Activated CD8-positive, alpha-beta memory T cell treated with anti-CD3 and anti-CD28 coated beads, Interleukin-2, amount 50 U/mL, for 1 hour (primary cell): Measurements from ENCODE around the gene JAM3.

Experiments used
- DNase-seq: peaks from one replicate; pipeline ENCODE4 v3.0.0-alpha.2; 2020; ENCODE audit errors: extremely low read depth

JAM3 gene

GRCh38 chr11:134068829-134069425 lies at the start of gene JAM3:
TSS of gene JAM3 (plus strand) at chr11:134069072. CDS start at chr11:134069084, 12 bp downstream.
- peak; percentile 94 for DNase-seq

DNA sequence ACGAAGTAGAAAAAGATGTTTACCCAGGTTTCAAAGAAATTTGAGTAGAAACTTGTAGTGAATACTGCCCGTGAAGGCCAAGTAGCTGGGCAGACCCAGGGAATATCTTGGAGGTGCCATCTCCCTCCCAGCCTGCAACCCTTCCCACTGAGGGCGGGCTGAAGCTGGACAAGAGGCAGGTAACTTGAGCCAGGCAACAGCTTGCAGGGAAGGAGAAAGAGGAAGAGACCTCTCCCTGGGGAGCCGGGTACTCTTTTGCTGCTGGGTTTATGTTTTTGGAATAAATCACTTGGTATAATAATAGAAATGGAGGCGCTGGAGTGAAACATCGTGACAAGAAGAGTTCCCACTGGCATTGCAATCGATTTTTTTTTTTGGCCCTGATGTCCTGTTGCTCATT lies 49.4 kb upstream of the JAM3 start:
- no peak for DNase-seq

DNA sequence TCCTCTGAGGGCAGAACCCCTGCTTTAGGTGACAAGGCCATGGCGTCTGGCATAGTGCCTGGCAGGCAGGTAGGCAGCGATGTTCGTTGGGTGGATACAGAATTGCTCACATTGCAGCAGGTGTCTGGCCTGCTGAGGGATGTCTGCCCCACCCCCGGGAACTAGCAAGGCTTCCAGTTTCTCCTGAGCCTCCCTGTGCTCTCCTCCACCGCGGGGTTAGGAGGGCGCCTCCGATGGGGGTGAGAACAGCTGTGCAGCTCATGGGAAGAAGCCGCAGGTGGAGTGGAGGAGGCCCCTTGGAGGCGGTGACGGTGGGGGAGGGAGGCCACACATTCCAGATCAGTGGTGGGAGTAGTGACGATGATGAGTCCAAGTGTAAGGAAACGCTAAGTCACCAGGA lies 48.3 kb upstream of the JAM3 start:
- DNase-seq: no peak

DNA sequence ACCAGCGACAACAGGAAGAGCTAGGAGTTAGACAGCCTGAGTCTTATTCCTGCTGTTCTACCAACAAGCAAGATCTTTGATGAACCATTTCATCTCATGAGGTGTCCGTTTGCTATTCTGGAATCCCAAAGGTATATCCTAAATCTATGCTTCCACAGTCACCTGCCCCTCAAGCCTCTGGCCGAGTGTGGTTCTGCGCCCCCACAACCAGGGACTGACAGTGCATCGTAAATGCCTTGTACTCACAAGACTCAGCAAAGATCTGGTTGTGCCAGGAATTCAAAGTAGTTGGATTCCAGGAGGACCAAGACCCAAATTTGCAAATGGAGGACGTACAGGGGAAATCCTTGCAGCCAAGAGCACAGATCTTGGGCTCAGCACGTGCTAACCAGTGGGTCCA lies 47.5 kb upstream of the JAM3 start:
- DNase-seq: no peak

GRCh38 chr11:134022748-134023147 lies 46.1 kb upstream of the JAM3 start:
- DNase-seq: no peak

DNA sequence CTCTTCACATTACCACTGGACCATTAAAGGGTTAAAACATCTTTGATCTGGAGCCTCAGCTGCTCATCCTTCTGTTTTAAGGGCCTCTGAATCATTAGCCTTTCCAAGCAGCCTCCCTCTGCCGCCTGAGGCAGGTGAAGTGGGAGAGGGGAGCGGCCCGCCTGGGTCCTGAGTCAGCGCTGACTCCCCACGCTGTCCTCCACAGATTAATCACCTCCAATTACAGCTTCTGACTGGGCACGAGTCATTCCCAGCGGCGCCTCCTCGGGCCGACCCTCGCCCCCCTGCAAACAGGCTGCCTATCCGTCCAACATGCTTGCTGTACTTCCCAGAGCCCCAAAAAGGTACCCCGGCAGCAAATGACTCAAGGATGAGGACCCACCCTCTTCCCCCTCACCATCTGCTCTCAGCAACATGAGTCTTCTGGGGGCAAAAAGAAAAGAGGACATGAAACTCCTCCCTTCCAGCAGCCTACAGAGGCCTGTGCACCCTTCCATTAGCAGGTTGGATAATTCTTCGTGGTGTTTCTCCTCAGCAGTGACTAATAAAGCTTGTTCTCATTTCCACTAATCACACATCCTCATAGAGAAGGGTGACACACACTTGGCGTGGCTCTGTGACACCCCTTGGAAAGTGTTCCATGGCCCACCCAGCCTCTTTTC lies 44.3 kb upstream of the JAM3 start:
- DNase-seq: no peak

GRCh38 chr11:134025082-134025429 lies 43.8 kb upstream of the JAM3 start:
- no peak for DNase-seq

DNA sequence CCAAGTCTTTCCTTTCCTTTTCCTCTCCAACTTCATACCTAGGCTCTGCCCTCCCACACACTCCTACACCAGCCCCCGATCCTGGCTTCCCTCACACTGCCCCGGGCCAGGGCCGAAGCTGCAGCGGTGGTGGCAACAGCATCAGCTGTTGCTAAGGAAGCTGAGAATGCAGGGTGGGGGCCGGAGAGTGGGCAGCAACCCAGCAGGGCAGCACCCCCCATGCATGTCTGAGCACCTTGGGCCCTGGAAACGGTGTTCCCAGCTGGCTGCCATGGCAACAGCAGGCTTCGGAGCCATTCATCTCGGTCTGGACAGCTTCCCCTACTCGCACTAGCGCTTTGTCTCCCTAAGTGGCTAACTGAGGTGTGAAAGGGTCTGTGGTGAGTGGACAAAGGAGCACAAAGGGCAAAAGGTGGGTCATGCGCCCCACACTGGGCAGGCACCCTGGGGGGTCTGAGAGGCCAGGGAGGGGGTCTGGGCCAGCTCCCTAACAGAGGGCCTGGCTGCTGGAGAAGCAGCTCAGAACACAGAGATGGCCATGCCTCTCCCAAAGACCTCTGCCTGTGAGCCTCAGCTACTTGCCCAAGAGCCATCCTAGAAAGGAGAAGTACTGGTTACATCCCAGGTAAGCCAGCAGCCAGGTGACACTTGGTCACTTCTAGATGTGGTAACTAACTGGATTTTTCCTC lies 42.1 kb upstream of the JAM3 start:
- DNase-seq: no peak

- peak; percentile 37 for DNase-seq
Measured at GRCh38 chr11:134027671-134028070, 41.2 kb upstream of the JAM3 start.

DNA sequence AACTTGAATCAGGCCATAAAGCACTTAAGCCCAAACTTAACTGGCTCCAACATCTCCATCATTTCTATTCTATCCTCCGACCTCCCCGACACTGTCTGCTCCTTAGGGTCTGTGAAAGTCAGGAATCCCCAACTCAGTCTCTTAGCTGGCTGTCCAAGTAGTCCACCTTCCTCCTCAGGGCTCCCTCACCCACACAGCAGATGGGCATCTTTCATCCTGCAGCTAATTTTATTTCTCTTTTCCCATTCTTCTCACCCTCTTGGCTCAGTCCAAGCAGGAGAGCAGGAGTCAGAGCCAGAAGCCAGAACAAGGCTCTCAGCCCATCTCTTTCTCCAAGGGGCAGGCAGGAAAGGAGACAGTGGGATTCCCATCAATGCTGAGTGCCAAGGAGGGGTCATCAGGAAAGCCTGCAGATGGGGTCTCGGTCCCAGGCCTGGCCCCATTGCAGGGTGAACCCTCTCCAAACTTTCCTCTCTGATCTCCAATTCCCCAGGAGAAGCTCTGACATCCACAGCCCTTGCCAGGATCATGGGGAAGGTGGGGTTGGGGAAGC lies 40.4 kb upstream of the JAM3 start:
- no peak for DNase-seq

DNA sequence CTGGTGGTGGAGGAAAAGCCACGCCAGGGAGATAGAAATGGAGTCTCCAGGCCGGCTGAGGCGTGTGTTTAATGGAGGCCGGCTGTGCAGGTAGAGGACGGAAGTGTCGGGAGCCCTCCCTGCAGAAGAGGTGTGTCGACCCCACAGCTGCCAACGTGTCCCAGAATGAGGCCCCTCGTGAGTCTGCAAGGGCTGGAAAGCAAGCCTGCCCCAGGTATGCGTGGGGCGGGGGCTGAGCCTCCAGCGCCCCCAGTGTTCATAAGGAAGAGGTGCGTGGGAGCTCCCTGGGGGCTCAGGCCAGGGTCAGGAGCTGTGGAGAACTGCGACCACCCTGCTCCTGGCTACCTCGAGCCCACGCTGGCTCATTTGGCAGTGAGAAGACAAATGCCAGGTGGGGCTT lies 38.0 kb upstream of the JAM3 start:
- no peak for DNase-seq

DNA sequence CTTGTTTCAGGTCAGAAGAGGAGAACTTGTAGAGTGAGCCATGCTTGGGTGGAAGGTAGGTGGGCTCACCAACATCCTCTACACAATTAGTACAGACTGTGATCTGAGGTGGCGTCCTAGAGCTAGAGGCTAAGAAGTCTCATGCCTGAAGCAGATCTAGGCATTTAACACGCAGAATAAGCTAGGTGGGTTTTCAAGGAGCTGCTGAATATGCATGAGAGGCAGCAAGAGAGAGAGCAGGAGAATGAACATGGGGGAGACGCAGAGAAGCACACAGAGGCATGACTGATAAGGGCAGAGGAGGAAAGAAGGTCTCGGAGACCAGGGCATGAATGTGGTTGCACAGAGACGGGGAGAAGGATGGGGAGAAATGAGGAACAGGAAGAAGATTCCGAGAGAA lies 36.8 kb upstream of the JAM3 start:
- DNase-seq: no peak

DNA sequence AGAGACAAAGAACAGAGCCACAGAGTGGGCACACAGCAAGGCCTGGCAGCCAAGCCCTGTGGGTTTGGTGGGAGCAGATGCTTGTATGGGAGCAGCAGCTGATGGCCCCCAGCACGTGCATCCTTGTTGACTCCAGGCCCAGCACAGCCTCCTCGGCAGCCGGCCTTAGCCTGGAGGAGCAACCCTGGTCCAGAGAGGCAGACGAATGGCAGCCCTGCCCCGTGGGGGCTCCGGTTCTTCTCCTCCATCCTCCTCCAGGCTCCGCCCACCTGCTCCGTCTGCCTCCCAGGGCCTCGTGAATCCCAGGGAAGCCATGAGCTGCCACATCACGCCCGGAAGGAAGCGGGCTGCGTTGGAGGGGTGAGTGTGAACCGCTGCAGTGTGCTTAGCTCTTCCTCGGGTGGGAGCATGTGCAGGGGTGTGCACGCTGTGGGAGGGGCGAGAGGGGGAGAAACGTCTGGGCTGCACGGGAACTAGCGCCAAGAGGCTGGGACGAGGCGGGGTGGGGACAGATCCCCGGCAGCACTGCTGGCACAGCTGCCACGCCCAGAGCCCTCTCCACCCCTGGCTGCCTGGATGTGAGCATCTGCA lies 36.3 kb upstream of the JAM3 start:
- DNase-seq: no peak

- DNase-seq: no peak
Measured at GRCh38 chr11:134033276-134033675, 35.6 kb upstream of the JAM3 start.

DNA sequence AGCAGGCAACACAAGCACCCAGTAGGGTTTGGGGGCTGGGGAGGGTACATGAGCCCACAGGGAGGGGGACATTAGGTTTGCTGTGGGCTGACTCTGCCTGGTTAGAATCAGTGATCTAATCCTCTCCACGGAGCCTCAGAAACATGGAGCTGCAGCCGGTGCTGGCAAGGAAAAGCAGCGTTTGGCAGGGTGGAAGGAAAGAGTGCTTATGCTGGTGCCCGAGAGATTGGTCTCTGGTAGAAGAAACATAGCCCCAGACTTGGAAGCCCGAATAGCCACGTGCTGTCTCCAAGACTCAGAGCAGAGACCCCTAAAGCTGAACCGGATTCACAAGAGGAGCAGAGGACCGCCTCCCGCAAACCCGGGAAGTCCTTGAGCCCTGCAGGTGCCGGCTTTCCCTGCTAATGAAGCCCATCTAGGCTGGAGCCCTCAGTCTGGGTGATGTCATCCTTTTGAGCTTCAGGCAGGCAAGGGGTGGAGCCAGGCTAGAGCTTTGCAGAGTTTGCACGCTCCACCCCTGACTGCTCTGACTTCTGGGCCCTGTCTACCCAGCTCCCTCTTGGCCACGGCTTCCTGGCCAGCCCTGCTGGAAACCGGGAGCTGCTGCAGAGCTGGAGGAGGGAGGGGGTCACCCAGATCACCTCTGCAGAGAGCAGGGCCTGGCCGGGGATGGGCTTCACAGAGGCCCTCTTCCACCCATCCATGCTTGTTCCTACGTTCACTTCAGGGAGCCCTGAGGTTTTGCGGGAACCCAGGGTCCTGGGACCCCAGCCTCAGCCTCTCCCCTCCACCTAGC lies 35.0 kb upstream of the JAM3 start:
- no peak for DNase-seq

DNA sequence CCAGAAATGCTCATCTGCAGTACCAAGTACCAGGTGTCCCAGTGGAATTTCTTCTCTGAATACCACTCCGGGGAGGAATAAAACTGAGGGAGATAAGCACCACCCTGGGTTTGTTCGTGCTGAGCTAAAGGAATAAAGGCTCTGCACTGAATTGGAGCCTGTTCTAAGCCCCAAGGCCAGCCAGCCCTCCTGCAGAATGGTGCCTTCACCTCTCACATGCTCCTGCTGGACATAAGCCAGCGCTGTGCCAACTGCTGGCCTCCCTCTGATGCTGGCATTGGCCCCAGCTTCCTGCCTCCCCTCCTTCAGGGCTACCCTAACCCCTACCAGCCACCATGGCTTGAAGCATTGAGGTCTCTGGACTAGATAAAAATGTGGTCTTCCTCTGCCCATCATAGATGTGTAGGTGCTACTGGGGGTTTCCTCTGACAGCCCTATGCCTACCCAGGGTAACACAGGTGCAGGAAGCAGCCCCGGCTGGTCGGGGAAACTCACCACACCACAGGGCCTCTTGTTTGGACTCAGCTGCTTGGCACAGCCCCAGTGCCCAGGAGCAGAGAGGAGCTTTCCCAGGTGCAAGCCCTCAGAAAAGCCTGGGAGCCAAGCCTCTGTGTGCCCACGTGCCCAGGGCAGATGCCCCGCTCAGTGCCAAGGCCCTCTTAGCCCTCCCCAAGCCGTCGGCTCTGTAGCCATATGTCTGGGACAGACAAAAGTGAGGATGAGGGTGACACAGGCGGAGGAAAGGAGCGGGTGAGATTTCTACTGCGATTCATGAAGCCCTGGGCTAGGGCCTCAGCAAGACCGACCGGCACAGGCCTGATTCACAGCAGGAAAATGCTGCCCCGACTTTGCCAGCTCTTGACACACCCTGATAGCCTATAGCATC lies 34.1 kb upstream of the JAM3 start:
- no peak for DNase-seq

DNA sequence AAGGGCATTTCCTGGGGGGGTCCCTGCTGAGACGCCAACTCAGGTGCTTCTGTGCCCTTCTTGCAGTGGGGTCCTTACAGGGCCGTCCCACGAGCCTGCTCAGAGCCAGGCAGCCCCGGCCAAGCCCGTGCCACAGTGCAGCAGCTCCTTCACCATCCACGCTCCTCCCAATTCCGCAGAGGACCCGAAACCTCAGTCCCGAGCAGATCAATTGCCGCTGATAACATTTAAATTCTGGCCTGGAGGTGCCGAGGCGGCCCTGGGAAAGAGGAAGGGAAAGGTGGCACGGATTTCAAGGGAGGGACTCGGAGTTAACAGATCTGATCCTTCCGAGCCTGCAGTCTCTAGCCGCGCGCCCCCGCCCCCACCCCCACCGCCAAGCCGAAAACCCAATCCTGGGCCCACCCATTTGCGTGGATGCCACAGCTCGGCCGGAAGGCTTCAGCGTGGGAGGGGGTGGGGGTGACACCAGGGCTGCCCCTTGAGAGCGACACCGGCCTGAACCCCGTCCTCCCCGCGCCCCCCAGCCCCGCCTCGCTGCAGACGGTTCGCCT lies 32.3 kb upstream of the JAM3 start:
- no peak for DNase-seq

DNA sequence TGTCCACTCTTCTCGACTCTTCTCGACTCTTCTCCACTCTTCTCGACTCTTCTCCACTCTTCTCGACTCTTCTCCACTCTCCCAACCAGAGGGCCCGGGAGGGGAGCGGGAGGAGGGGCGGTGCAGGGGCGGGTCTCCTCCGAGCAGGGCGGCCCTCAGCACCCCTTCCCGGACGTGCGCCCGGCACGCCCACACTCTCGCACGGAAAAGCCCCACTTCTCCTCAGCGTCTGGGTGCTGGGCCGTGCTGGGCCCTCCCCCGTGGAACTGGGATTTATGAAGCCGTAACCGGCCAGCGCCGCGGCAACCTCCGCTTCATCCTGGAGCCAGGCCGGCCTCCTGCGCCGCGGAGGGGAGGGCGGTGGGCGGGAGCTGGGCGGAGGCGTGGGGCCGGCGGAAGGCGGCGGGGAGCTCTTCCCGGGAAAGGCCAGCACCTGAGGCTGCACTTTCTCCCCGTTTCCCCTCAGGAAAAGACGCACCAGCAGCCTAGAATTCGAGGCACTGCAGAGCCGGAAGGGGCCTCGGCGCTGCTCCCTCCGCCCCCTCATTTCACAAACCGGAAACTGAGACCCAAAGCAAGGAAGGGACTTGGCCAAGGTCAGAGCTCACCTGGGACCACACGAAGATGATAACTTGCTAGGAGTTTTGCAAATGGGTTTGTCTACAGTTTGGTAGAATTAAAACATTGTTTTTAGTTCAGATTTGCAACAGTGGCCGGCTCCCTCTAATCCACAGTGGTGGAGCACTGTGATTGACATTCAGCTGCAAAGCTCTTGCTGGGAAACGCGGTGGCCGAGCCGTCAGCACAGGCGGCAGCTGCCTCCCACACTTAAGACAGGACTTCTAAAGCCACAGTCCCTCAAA lies 31.6 kb upstream of the JAM3 start:
- DNase-seq: no peak

- no peak for DNase-seq
Measured at GRCh38 chr11:134038897-134039470, 29.9 kb upstream of the JAM3 start.
